HepG2 (cell line): ENCODE data around the gene MARVELD3. TPM values are rescaled to one million over a fixed set of nuclear protein-coding genes. Genes with fewer than 3 reads are reported as not detected.

ENCODE experiments used
- ARID5B ChIP-seq: IDR thresholded peaks from 2 replicates; pipeline ENCODE4 v1.4.0; 2020; ENCODE audit warnings: mild to moderate bottlenecking, missing genetic modification reagents
- ASH2L ChIP-seq: fragments of 300-600, 200-600 bp; sonication (generic); IDR thresholded peaks from 2 replicates; pipeline ENCODE4 v1.7.0; 2017; ENCODE audit warnings: low read depth, mild to moderate bottlenecking, moderate library complexity, mixed read lengths, low read length; ENCODE audit not compliant: insufficient read length
- EP300 ChIP-seq, 3 experiments: sonication (generic) in 1 of 3; formaldehyde crosslinking in 1 of 3; IDR thresholded peaks; 2 replicates each; pipeline versions ENCODE4 v1.5.1 to v1.6.1; 2011 to 2020; ENCODE audit warnings: low read depth in 2 of 3, low read length in 2 of 3, borderline replicate concordance in 1 of 3, improper control_type of control experiment in 1 of 3, mild to moderate bottlenecking in 1 of 3, missing genetic modification reagents in 1 of 3, moderate library complexity in 1 of 3
- HMG20A ChIP-seq: IDR thresholded peaks from 2 replicates; pipeline ENCODE4 v1.6.1; 2016; ENCODE audit warnings: borderline replicate concordance
- KDM6A ChIP-seq: IDR thresholded peaks from 2 replicates; pipeline ENCODE4 v1.6.1; 2016; ENCODE audit warnings: low read depth
- NFYB ChIP-seq: sonication (generic); formaldehyde crosslinking; IDR thresholded peaks from 2 replicates; pipeline ENCODE4 v1.4.0; 2020; ENCODE audit warnings: missing genetic modification reagents
- PPARG ChIP-seq: conservative IDR thresholded peaks from 2 replicates; pipeline ENCODE4 v1.6.1; 2016; ENCODE audit warnings: missing biosample characterization, missing genetic modification reagents
- RNF2 ChIP-seq: fragments of 450-650 bp; conservative IDR thresholded peaks from 2 replicates; pipeline ENCODE4 v1.6.1; 2016; ENCODE audit warnings: low read depth
- SALL1 ChIP-seq: sonication (generic); formaldehyde crosslinking; IDR thresholded peaks from 2 replicates; pipeline ENCODE4 v1.8.0; 2022; ENCODE audit warnings: mild to moderate bottlenecking, missing genetic modification reagents
- TFE3 ChIP-seq: IDR thresholded peaks from 2 replicates; pipeline ENCODE4 v1.6.1; 2016
- ZNF143 ChIP-seq: sonication (generic); formaldehyde crosslinking; IDR thresholded peaks from 2 replicates; pipeline ENCODE4 v1.4.0; 2020; ENCODE audit warnings: missing genetic modification reagents
- ZNF792 ChIP-seq: IDR thresholded peaks from 2 replicates; pipeline ENCODE4 v1.6.1; 2016
- polyA plus RNA-seq, 8 experiments: library from polyadenylated mRNA; depleted of rRNA in 3 of 8; stranded (reverse) in 7 of 8; unstranded in 1 of 8; fragments of >200 nt; fragmentation: Illumina TruSeq in 4 of 8; extraction: Trizol in 4 of 8; gene quantifications; 2 replicates each; pipeline versions ENCODE4 v1.2.1 to v1.2.3, GENCODE V29; 2011 to 2016; ENCODE audit warnings: low read depth in 4 of 8, missing spikeins in 1 of 8, mixed read lengths in 1 of 8; ENCODE audit not compliant: insufficient read depth in 1 of 8
- total RNA-seq, 5 experiments: library from RNA; depleted of rRNA; stranded (reverse); fragments of >200 nt; fragmentation: Illumina TruSeq; extraction: Trizol; gene quantifications; 2 replicates each; pipeline ENCODE4 v1.2.3, GENCODE V29; 2016; ENCODE audit warnings: low read depth in 1 of 5
- TF ChIP-seq, protein P1 (sequence below): sonication (generic); formaldehyde crosslinking; IDR thresholded peaks from 2 replicates; pipeline ENCODE4 v1.4.0; 2020; ENCODE audit warnings: mild to moderate bottlenecking, missing genetic modification reagents, borderline replicate concordance
- TF ChIP-seq, protein P2 (sequence below): sonication (generic); formaldehyde crosslinking; conservative IDR thresholded peaks from 2 replicates; pipeline ENCODE4 v1.4.0; 2020; ENCODE audit warnings: mild to moderate bottlenecking, missing genetic modification reagents, moderate library complexity

Gene MARVELD3
- total and polyA plus RNA-seq, 2 of the 13 experiments (the other 11 are each of a cell fraction or from before 2014, with no cell fraction given) = 4.8 to 5.6 TPM

- TF ChIP-seq, protein P1, sequence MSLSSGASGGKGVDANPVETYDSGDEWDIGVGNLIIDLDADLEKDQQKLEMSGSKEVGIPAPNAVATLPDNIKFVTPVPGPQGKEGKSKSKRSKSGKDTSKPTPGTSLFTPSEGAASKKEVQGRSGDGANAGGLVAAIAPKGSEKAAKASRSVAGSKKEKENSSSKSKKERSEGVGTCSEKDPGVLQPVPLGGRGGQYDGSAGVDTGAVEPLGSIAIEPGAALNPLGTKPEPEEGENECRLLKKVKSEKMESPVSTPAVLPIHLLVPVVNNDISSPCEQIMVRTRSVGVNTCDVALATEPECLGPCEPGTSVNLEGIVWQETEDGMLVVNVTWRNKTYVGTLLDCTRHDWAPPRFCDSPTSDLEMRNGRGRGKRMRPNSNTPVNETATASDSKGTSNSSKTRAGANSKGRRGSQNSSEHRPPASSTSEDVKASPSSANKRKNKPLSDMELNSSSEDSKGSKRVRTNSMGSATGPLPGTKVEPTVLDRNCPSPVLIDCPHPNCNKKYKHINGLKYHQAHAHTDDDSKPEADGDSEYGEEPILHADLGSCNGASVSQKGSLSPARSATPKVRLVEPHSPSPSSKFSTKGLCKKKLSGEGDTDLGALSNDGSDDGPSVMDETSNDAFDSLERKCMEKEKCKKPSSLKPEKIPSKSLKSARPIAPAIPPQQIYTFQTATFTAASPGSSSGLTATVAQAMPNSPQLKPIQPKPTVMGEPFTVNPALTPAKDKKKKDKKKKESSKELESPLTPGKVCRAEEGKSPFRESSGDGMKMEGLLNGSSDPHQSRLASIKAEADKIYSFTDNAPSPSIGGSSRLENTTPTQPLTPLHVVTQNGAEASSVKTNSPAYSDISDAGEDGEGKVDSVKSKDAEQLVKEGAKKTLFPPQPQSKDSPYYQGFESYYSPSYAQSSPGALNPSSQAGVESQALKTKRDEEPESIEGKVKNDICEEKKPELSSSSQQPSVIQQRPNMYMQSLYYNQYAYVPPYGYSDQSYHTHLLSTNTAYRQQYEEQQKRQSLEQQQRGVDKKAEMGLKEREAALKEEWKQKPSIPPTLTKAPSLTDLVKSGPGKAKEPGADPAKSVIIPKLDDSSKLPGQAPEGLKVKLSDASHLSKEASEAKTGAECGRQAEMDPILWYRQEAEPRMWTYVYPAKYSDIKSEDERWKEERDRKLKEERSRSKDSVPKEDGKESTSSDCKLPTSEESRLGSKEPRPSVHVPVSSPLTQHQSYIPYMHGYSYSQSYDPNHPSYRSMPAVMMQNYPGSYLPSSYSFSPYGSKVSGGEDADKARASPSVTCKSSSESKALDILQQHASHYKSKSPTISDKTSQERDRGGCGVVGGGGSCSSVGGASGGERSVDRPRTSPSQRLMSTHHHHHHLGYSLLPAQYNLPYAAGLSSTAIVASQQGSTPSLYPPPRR (CRISPR knock-in tag) = peak; percentile 46; the same call in 1 of the 2 replicates
- peak; percentile 18; the same call in 1 of the 2 replicates for TF ChIP-seq ZNF792
- no peak for TF ChIP-seq ZNF143 (CRISPR knock-in tag)
- peak; percentile 88 for TF ChIP-seq ARID5B
- TF ChIP-seq KDM6A (CRISPR knock-in tag) = peak; percentile 51; the same call in 1 of the 2 replicates
- 0 out of 2 replicates have a peak, but pooled peaks have one; percentile 26 for TF ChIP-seq TFE3
- TF ChIP-seq HMG20A (CRISPR knock-in tag) = peak; percentile 66
- TF ChIP-seq, protein P2, sequence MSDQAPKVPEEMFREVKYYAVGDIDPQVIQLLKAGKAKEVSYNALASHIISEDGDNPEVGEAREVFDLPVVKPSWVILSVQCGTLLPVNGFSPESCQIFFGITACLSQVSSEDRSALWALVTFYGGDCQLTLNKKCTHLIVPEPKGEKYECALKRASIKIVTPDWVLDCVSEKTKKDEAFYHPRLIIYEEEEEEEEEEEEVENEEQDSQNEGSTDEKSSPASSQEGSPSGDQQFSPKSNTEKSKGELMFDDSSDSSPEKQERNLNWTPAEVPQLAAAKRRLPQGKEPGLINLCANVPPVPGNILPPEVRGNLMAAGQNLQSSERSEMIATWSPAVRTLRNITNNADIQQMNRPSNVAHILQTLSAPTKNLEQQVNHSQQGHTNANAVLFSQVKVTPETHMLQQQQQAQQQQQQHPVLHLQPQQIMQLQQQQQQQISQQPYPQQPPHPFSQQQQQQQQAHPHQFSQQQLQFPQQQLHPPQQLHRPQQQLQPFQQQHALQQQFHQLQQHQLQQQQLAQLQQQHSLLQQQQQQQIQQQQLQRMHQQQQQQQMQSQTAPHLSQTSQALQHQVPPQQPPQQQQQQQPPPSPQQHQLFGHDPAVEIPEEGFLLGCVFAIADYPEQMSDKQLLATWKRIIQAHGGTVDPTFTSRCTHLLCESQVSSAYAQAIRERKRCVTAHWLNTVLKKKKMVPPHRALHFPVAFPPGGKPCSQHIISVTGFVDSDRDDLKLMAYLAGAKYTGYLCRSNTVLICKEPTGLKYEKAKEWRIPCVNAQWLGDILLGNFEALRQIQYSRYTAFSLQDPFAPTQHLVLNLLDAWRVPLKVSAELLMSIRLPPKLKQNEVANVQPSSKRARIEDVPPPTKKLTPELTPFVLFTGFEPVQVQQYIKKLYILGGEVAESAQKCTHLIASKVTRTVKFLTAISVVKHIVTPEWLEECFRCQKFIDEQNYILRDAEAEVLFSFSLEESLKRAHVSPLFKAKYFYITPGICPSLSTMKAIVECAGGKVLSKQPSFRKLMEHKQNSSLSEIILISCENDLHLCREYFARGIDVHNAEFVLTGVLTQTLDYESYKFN (CRISPR knock-in tag) = peak; percentile 87
- TF ChIP-seq ASH2L = peak; percentile 85
- TF ChIP-seq EP300 (IDR thresholded peaks at IDR 0.05; ENCODE audit: low read depth in 2 of 2, low read length in 2 of 2) = peak; percentile 67 to 76; a peak in 3 of 4 replicates
- no peak for TF ChIP-seq EP300 (CRISPR knock-in tag; IDR thresholded peaks at IDR 0.05; ENCODE audit: borderline replicate concordance)
- TF ChIP-seq PPARG (CRISPR knock-in tag) = peak; percentile 71
- no peak for TF ChIP-seq RNF2
- peak; percentile 76 for TF ChIP-seq SALL1 (CRISPR knock-in tag)
- TF ChIP-seq NFYB (CRISPR knock-in tag) = 0 out of 2 replicates have a peak, but pooled peaks have one; percentile 23
Measured at GRCh38 chr16:71666928-71667707, 41.1 kb downstream of the MARVELD3 start (continued).
